Measurements from ENCODE around the gene MNT. TPM values are rescaled to one million over a fixed set of nuclear protein-coding genes. Genes with fewer than 3 reads are reported as not detected.

MNT gene
- total and polyA plus RNA-seq, 2 of the 8 experiments (the other 6 are each of a cell fraction or from before 2014, with no cell fraction given), result 5.0 to 17.3 TPM

GRCh38 chr17:2399572-2400473 is 1.0 kb downstream of the MNT start (continued):
- TF ChIP-seq FOSL1 (IDR thresholded peaks at IDR 0.05; ENCODE audit: insufficient read depth, low read depth, low read length), result peak; percentile 38; the same call in 1 of the 2 replicates
- no peak for TF ChIP-seq NRF1 (IDR thresholded peaks at IDR 0.05; ENCODE audit: low read depth, low read length)
- TF ChIP-seq JUN (IDR thresholded peaks at IDR 0.05; ENCODE audit: low read depth, low read length), result no peak
- no peak for TF ChIP-seq MAFK (IDR thresholded peaks at IDR 0.05; ENCODE audit: low read depth, low read length)
- no peak for TF ChIP-seq YY1 (IDR thresholded peaks at IDR 0.05; ENCODE audit: low read depth, low read length)
- peak; percentile 88 for TF ChIP-seq CREB1 (IDR thresholded peaks at IDR 0.05)
- no peak for TF ChIP-seq EP300 (IDR thresholded peaks at IDR 0.05; ENCODE audit: borderline replicate concordance in 1 of 2, low read depth in 2 of 2, low read length in 2 of 2)
- no peak for TF ChIP-seq BCL11A (IDR thresholded peaks at IDR 0.05; ENCODE audit: low read depth in 2 of 2, low read length in 2 of 2)
- TF ChIP-seq SAP30 (IDR thresholded peaks at IDR 0.05; ENCODE audit: insufficient read depth, insufficient replicate concordance, low read length), result no peak
- peak; percentile 55 for TF ChIP-seq BACH1 (IDR thresholded peaks at IDR 0.05; ENCODE audit: low read length)
- TF ChIP-seq TBP (IDR thresholded peaks at IDR 0.05; ENCODE audit: low read depth, low read length), result no peak; the same call in 1 of the 2 replicates
- TF ChIP-seq POLR2A (IDR thresholded peaks at IDR 0.05; ENCODE audit: control extremely low read depth in 1 of 2, low read depth in 2 of 2, low read length in 2 of 2), result peak; percentile 16 to 53
- peak; percentile 11 for TF ChIP-seq CTBP2 (IDR thresholded peaks at IDR 0.05; ENCODE audit: borderline replicate concordance, insufficient read depth, insufficient read length, low read length)
- TF ChIP-seq EZH2 (IDR thresholded peaks at IDR 0.05; ENCODE audit: low read depth, low read length, severe bottlenecking), result no peak
- no peak for TF ChIP-seq SIRT6 (IDR thresholded peaks at IDR 0.05; ENCODE audit: low read length)
